GM23338 (cell line): Measurements from ENCODE around the gene NTN1. TPM values are rescaled to one million over a fixed set of nuclear protein-coding genes. Genes with fewer than 3 reads are reported as not detected.

Source experiments
- ATAC-seq: fragments of 200-7000 bp; cut with Tn5 transposase; 3 replicates; pipeline ENCODE4 v1.9.1; 2020
- DNase-seq: peaks from one replicate; pipeline ENCODE4 v3.0.0-alpha.2; 2015; ENCODE audit warnings: low spot score
- H2AFZ ChIP-seq: fragments of 200-600 bp; sonication (generic); 2 replicates; pipeline ENCODE4 v1.8.0; 2016; ENCODE audit warnings: antibody characterized with exemption, mild to moderate bottlenecking, moderate library complexity
- H3F3A ChIP-seq: fragments of 200-600 bp; sonication (generic); replicated peaks from 2 replicates; pipeline ENCODE4 v1.8.0; 2017; ENCODE audit warnings: antibody characterized with exemption, mixed run types, low read depth
- H3K27ac ChIP-seq: fragments of 200-600 bp; sonication (generic); 2 replicates; pipeline ENCODE4 v1.6.1; 2016; ENCODE audit warnings: low read depth
- H3K27me3 ChIP-seq: fragments of 200-600 bp; sonication (generic); 2 replicates; pipeline ENCODE4 v1.8.0; 2016; ENCODE audit warnings: mild to moderate bottlenecking, mixed run types, moderate library complexity; ENCODE audit not compliant: insufficient read depth
- H3K36me3 ChIP-seq: fragments of 200-600 bp; sonication (generic); 2 replicates; pipeline ENCODE4 v1.8.0; 2016; ENCODE audit warnings: mild to moderate bottlenecking; ENCODE audit not compliant: insufficient read depth
- H3K4me1 ChIP-seq: fragments of 200-600 bp; sonication (generic); 2 replicates; pipeline ENCODE4 v1.8.0; 2016; ENCODE audit warnings: mild to moderate bottlenecking, moderate library complexity; ENCODE audit not compliant: insufficient read depth
- H3K4me2 ChIP-seq: fragments of 200-600 bp; sonication (generic); 2 replicates; pipeline ENCODE4 v1.7.1; 2017; ENCODE audit warnings: mixed run types
- H3K4me3 ChIP-seq: fragments of 200-600 bp; sonication (generic); 2 replicates; pipeline ENCODE4 v1.6.1; 2016; ENCODE audit warnings: mixed run types
- H3K79me2 ChIP-seq: fragments of 200-600 bp; sonication (generic); replicated peaks from 2 replicates; pipeline ENCODE4 v1.8.0; 2017; ENCODE audit warnings: mild to moderate bottlenecking; ENCODE audit not compliant: insufficient read depth
- H3K9me2 ChIP-seq: fragments of 200-600 bp; sonication (generic); 2 replicates; pipeline ENCODE4 v1.8.0; 2017; ENCODE audit not compliant: insufficient read depth
- H4K20me1 ChIP-seq: fragments of 200-600 bp; sonication (generic); replicated peaks from 2 replicates; pipeline ENCODE4 v1.8.0; 2017; ENCODE audit warnings: mild to moderate bottlenecking; ENCODE audit not compliant: insufficient read depth
- H3K27ac Mint-ChIP-seq: 2 replicates; pipeline ENCODE4 v1.8.0; 2020; ENCODE audit warnings: inconsistent platforms, mild to moderate bottlenecking, moderate library complexity, mixed read lengths
- H3K27me3 Mint-ChIP-seq: 3 replicates; pipeline ENCODE4 v1.8.0; 2022; ENCODE audit warnings: low read depth, mild to moderate bottlenecking, moderate library complexity, mixed read lengths, inconsistent platforms; ENCODE audit not compliant: insufficient read depth, poor library complexity
- H3K36me3 Mint-ChIP-seq: 3 replicates; pipeline ENCODE4 v1.8.0; 2021; ENCODE audit warnings: low read depth, mild to moderate bottlenecking, inconsistent platforms, moderate library complexity, mixed read lengths
- H3K4me1 Mint-ChIP-seq: 3 replicates; pipeline ENCODE4 v1.8.0; 2020; ENCODE audit warnings: mild to moderate bottlenecking, inconsistent platforms, mixed read lengths
- H3K4me3 Mint-ChIP-seq: 3 replicates; pipeline ENCODE4 v1.8.0; 2021; ENCODE audit warnings: moderate library complexity, mild to moderate bottlenecking, inconsistent platforms, mixed read lengths
- H3K9me3 Mint-ChIP-seq: 3 replicates; pipeline ENCODE4 v1.8.0; 2020; ENCODE audit warnings: moderate library complexity, mild to moderate bottlenecking, inconsistent platforms, mixed read lengths
- CREB1 ChIP-seq: fragments of 250-450 bp; sonication (Bioruptor Pico); IDR thresholded peaks from 2 replicates; pipeline ENCODE4 v1.5.0; 2020; ENCODE audit warnings: low read depth, mild to moderate bottlenecking, moderate library complexity
- POLR2AphosphoS5 ChIP-seq: IDR thresholded peaks from 2 replicates; pipeline ENCODE4 v1.6.1; 2016; ENCODE audit warnings: antibody characterized with exemption, low read depth
- ZNF114 ChIP-seq: fragments of 250-450 bp; sonication (Bioruptor Pico); IDR thresholded peaks from 2 replicates; pipeline ENCODE4 v1.5.0; 2020; ENCODE audit warnings: mild to moderate bottlenecking, moderate library complexity
- polyA plus RNA-seq: library from polyadenylated mRNA; unstranded; fragments of >200 nt; fragmentation: Nextera tagmentation; extraction: Ambion mirVana; gene quantifications from 2 replicates; pipeline ENCODE4 v1.2.1, GENCODE V29; 2016
- total RNA-seq: library from RNA; depleted of rRNA; stranded (reverse); fragments of >200 nt; shearing (Covaris generic); gene quantifications from 2 replicates; pipeline ENCODE4 v1.2.3, GENCODE V29; 2014
- TF ChIP-seq, protein P1 (sequence below): fragments of 250-450 bp; sonication (Bioruptor Pico); IDR thresholded peaks from 2 replicates; pipeline ENCODE4 v1.5.0; 2020; ENCODE audit warnings: mild to moderate bottlenecking, moderate library complexity

NTN1 gene
- total and polyA plus RNA-seq, 2 experiments from 2014 or later: 0.57 to 2.6 TPM

DNA sequence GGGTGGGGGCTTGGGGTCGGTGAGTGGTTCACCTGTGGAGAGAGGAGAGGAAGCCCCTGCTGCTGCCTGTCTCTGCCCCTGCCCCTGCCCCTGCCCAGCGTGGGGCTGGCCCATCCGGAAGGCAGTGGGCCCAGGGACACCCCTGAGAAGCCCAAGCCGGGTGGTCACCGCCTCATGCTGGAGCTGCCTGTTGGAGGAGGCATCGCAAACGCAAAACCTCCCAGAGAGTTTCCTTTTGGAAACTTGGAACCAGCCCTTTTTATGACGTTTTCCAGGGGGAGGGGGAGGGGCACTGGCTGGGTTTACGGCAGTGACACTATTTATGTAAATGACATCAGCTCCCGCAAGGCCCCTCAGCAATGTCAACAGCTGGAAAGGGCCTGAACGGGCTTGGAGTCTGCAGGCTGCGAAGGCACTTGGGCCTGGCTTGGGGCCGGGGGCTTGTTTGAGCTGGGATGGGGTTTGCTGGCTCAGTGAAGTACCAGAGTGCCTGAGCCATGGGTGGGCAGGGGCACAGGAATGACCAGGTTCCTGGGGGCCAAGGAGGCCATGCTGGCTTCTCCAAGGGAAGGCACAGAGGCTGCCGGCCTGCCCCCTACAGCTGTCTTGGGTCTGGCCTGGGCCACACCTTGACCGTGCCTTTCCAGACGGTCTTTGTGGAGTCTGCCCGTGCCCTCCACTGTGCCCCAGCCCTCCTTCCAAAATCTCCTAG is 219.5 kb downstream of the NTN1 start:
- Mint-ChIP-seq H3K4me3 (peak overlapping the region; percentile 62), H3K27me3 (peaks cover 16% of the 10 kb centered on the region), H3K9me3 (no peaks in the 10 kb centered on the region; the same call in 2 of the 3 replicates), H3K27ac (0 out of 2 replicates have a peak overlapping the region, but pooled peaks have one; percentile 48), H3K4me1 (peaks cover 41% of the 10 kb centered on the region), H3K36me3 (no peaks in the 10 kb centered on the region; the same call in 2 of the 3 replicates)
- Histone ChIP-seq H2AFZ (no peak overlapping the region), H3K4me2 (peak overlapping the region; percentile 78), H3F3A (no peaks in the 10 kb centered on the region), H3K79me2 (no peaks in the 10 kb centered on the region), H3K27ac (no peak overlapping the region), H3K4me3 (peak overlapping the region; percentile 58), H3K27me3 (peaks cover 12% of the 10 kb centered on the region; the same call in 1 of the 2 replicates), H4K20me1 (no peaks in the 10 kb centered on the region), H3K4me1 (peaks cover 17% of the 10 kb centered on the region), H3K36me3 (no peaks in the 10 kb centered on the region), H3K9me2 (no peaks in the 10 kb centered on the region)
- DNase-seq (peak; percentile 84), ATAC-seq (peak; percentile 22)
- TF ChIP-seq, protein P1, sequence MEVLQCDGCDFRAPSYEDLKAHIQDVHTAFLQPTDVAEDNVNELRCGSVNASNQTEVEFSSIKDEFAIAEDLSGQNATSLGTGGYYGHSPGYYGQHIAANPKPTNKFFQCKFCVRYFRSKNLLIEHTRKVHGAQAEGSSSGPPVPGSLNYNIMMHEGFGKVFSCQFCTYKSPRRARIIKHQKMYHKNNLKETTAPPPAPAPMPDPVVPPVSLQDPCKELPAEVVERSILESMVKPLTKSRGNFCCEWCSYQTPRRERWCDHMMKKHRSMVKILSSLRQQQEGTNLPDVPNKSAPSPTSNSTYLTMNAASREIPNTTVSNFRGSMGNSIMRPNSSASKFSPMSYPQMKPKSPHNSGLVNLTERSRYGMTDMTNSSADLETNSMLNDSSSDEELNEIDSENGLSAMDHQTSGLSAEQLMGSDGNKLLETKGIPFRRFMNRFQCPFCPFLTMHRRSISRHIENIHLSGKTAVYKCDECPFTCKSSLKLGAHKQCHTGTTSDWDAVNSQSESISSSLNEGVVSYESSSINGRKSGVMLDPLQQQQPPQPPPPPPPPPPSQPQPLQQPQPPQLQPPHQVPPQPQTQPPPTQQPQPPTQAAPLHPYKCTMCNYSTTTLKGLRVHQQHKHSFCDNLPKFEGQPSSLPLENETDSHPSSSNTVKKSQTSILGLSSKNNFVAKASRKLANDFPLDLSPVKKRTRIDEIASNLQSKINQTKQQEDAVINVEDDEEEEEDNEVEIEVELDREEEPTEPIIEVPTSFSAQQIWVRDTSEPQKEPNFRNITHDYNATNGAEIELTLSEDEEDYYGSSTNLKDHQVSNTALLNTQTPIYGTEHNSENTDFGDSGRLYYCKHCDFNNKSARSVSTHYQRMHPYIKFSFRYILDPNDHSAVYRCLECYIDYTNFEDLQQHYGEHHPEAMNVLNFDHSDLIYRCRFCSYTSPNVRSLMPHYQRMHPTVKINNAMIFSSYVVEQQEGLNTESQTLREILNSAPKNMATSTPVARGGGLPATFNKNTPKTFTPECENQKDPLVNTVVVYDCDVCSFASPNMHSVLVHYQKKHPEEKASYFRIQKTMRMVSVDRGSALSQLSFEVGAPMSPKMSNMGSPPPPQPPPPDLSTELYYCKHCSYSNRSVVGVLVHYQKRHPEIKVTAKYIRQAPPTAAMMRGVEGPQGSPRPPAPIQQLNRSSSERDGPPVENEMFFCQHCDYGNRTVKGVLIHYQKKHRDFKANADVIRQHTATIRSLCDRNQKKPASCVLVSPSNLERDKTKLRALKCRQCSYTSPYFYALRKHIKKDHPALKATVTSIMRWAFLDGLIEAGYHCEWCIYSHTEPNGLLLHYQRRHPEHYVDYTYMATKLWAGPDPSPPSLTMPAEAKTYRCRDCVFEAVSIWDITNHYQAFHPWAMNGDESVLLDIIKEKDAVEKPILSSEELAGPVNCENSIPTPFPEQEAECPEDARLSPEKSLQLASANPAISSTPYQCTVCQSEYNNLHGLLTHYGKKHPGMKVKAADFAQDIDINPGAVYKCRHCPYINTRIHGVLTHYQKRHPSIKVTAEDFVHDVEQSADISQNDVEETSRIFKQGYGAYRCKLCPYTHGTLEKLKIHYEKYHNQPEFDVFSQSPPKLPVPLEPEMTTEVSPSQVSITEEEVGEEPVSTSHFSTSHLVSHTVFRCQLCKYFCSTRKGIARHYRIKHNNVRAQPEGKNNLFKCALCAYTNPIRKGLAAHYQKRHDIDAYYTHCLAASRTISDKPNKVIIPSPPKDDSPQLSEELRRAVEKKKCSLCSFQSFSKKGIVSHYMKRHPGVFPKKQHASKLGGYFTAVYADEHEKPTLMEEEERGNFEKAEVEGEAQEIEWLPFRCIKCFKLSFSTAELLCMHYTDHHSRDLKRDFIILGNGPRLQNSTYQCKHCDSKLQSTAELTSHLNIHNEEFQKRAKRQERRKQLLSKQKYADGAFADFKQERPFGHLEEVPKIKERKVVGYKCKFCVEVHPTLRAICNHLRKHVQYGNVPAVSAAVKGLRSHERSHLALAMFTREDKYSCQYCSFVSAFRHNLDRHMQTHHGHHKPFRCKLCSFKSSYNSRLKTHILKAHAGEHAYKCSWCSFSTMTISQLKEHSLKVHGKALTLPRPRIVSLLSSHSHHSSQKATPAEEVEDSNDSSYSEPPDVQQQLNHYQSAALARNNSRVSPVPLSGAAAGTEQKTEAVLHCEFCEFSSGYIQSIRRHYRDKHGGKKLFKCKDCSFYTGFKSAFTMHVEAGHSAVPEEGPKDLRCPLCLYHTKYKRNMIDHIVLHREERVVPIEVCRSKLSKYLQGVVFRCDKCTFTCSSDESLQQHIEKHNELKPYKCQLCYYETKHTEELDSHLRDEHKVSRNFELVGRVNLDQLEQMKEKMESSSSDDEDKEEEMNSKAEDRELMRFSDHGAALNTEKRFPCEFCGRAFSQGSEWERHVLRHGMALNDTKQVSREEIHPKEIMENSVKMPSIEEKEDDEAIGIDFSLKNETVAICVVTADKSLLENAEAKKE: no peak
- peak; percentile 78 for TF ChIP-seq CREB1 (CRISPR knock-in tag)

DNA sequence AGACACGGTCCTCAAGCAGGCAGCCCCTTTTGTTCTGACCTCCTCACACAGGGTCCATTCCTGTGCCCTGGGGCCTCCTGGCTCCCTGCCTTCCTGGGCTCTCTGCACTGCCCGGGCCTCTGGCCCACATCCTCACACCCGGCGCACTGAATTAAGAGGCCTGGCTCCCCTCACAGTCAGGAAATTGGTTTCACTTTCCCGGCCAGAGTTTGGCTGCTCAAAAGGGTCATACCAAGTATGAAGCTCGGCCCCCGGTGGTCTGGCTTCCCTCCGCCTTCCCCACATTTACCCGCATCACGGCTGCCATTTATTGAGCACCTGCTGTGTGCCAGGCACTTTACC is 220.0 kb downstream of the NTN1 start:
- peak; percentile 8 for ATAC-seq
- Mint-ChIP-seq H3K36me3 (no peaks in the 10 kb centered on the region; the same call in 2 of the 3 replicates), H3K27ac (0 out of 2 replicates have a peak overlapping the region, but pooled peaks have one; percentile 48), H3K9me3 (no peaks in the 10 kb centered on the region; the same call in 2 of the 3 replicates), H3K27me3 (peaks cover 16% of the 10 kb centered on the region), H3K4me3 (peak overlapping the region; percentile 24; the same call in 1 of the 3 replicates), H3K4me1 (peaks cover 43% of the 10 kb centered on the region)
- H3K27ac ChIP-seq: no peak overlapping the region
- H3K27me3 ChIP-seq: peaks cover 12% of the 10 kb centered on the region; the same call in 1 of the 2 replicates
- DNase-seq: no peak
- H3K36me3 ChIP-seq: no peaks in the 10 kb centered on the region
- peak overlapping the region; percentile 78; the same call in 1 of the 2 replicates for H3K4me2 ChIP-seq
- no peak overlapping the region for H3K4me3 ChIP-seq
- no peaks in the 10 kb centered on the region for H4K20me1 ChIP-seq
- H3K9me2 ChIP-seq: no peaks in the 10 kb centered on the region
- H3F3A ChIP-seq: no peaks in the 10 kb centered on the region
- peaks cover 21% of the 10 kb centered on the region for H3K4me1 ChIP-seq
- H3K79me2 ChIP-seq: no peaks in the 10 kb centered on the region
- no peak overlapping the region for H2AFZ ChIP-seq
- no peak for TF ChIP-seq POLR2AphosphoS5
- no peak for TF ChIP-seq ZNF114
- TF ChIP-seq CREB1 (CRISPR knock-in tag): no peak
- TF ChIP-seq, protein P1: no peak
